CD4-positive, alpha-beta T cell treated with Interleukin-15 for 1 hour (primary cell): ENCODE measurements around the gene SPATA13.

Experiments
- DNase-seq: peaks from one replicate; pipeline ENCODE4 v3.0.0-alpha.2; 2020

The SPATA13 gene

GRCh38 chr13:24168392-24168750, 7.9 kb downstream of the SPATA13 start:
- DNase-seq, result no peak

- DNase-seq, result no peak
These were observed 8.5 kb downstream of the SPATA13 start for GRCh38 chr13:24168979-24169378.

- no peak for DNase-seq
These were observed 11.6 kb downstream of the SPATA13 start for GRCh38 chr13:24172071-24172470.

GRCh38 chr13:24173795-24174194, 13.3 kb downstream of the SPATA13 start:
- no peak for DNase-seq

- no peak for DNase-seq
These were observed 15.3 kb downstream of the SPATA13 start for GRCh38 chr13:24175847-24176246.

GRCh38 chr13:24176351-24177101, 16.0 kb downstream of the SPATA13 start:
- DNase-seq, result no peak

GRCh38 chr13:24178847-24179485, 18.4 kb downstream of the SPATA13 start:
- DNase-seq, result no peak

- no peak for DNase-seq
These were observed 18.9 kb downstream of the SPATA13 start for GRCh38 chr13:24179486-24179850.

- no peak for DNase-seq
These were observed 20.3 kb downstream of the SPATA13 start for GRCh38 chr13:24180750-24181377.

- no peak for DNase-seq
These were observed 21.6 kb downstream of the SPATA13 start for GRCh38 chr13:24181991-24182702.

- DNase-seq, result no peak
These were observed 22.2 kb downstream of the SPATA13 start for GRCh38 chr13:24182703-24183081.

GRCh38 chr13:24183741-24184182, 23.2 kb downstream of the SPATA13 start:
- no peak for DNase-seq

- no peak for DNase-seq
These were observed 23.8 kb downstream of the SPATA13 start for GRCh38 chr13:24184265-24184841.

GRCh38 chr13:24184882-24185281, 24.4 kb downstream of the SPATA13 start:
- no peak for DNase-seq

GRCh38 chr13:24185591-24186232, 25.2 kb downstream of the SPATA13 start:
- DNase-seq, result no peak

GRCh38 chr13:24187185-24187584, 26.7 kb downstream of the SPATA13 start:
- no peak for DNase-seq

- no peak for DNase-seq
These were observed 31.7 kb downstream of the SPATA13 start for GRCh38 chr13:24192057-24192810.

GRCh38 chr13:24192811-24193162, 32.3 kb downstream of the SPATA13 start:
- no peak for DNase-seq

GRCh38 chr13:24194447-24194846, 33.9 kb downstream of the SPATA13 start:
- DNase-seq, result no peak

- DNase-seq, result no peak
These were observed 35.1 kb downstream of the SPATA13 start for GRCh38 chr13:24195626-24196025.

- DNase-seq, result no peak
These were observed 36.2 kb downstream of the SPATA13 start for GRCh38 chr13:24196593-24197197.

- no peak for DNase-seq
These were observed 38.5 kb downstream of the SPATA13 start for GRCh38 chr13:24199016-24199415.
